OCI-LY7 (cell line): ENCODE results near the gene NMT1.

Experiments
- EZH2phosphoT487 ChIP-seq: fragments of 200-600 bp; sonication (generic); IDR thresholded peaks from 2 replicates; pipeline ENCODE4 v1.6.1; 2018; ENCODE audit warnings: low read depth, borderline replicate concordance, mild to moderate bottlenecking, mixed run types, antibody characterized with exemption, low read length, moderate library complexity, mixed read lengths
- TF ChIP-seq, protein P1 (sequence below): fragments of 200-600 bp; sonication (generic); conservative IDR thresholded peaks from 2 replicates; pipeline ENCODE4 v1.5.1; 2014; ENCODE audit warnings: mild to moderate bottlenecking, antibody characterized with exemption, low read length, moderate library complexity, mixed read lengths

DNA sequence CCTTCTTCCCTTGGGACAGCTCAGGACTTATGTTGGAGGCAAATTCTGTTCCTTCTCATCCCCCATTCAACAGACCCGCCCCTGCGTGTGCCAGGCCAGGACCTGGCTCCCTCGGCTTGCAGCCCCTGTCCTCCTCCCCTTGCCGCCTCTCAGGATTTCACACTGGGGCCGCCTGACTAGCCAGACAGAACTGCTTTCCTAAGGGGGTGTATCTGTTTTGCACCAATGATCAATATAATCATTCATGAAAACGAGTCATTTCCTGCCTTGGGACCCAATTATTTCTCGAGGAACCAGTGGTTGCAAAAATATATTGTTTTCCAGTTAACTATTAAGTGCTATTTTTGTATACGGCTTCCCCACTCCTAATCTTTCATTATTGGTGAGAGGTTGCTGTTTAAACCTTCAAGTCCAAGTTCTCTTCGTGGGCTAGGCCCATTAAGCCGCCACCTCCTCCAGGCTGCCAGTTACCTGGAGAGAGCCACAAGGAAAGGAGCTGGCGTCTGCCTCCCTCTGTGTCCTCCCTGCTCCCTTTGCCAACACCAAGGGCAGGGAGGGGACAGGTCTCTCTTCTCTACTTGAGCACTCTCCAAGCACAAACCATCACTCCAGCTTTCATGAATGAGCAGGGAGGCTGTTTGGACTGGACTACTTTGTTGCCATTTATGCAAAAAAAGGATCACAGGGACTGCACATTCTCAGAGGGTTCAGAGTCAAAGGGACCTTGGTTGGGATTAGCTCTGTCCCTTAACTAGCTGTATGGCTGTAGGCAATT lies 18.6 kb upstream of the NMT1 start:
- TF ChIP-seq, protein P1, sequence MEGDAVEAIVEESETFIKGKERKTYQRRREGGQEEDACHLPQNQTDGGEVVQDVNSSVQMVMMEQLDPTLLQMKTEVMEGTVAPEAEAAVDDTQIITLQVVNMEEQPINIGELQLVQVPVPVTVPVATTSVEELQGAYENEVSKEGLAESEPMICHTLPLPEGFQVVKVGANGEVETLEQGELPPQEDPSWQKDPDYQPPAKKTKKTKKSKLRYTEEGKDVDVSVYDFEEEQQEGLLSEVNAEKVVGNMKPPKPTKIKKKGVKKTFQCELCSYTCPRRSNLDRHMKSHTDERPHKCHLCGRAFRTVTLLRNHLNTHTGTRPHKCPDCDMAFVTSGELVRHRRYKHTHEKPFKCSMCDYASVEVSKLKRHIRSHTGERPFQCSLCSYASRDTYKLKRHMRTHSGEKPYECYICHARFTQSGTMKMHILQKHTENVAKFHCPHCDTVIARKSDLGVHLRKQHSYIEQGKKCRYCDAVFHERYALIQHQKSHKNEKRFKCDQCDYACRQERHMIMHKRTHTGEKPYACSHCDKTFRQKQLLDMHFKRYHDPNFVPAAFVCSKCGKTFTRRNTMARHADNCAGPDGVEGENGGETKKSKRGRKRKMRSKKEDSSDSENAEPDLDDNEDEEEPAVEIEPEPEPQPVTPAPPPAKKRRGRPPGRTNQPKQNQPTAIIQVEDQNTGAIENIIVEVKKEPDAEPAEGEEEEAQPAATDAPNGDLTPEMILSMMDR = no peak
- TF ChIP-seq EZH2phosphoT487 = no peak
